ENCODE data around the gene GRAMD1C.

DNA sequence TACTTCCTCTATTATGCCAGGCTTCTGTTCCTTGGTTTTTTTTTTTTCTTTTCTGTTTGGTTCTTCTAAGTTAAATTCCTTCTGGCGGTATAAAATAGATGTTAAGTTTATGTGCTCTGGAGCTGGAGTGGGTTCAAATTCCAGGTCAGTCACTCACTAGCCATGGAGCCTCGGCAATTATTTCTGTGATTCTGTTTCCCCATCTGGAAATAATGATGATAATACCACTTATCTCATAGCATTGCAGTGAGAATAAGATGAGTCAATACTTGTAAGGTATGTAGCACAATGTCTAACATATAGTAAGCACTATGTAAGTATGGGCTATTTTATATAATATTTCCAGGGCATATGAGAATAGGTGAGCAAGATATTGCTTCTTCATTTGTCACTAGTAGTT lies 76.1 kb downstream of the GRAMD1C start:
- TF ChIP-seq FOXA1 (IDR thresholded peaks at IDR 0.05) (no peak), BHLHE40 (IDR thresholded peaks at IDR 0.05; ENCODE audit: borderline replicate concordance) (no peak), ELF4 (IDR thresholded peaks at IDR 0.05) (no peak), ZNF384 (IDR thresholded peaks at IDR 0.05) (no peak), SUZ12 (IDR thresholded peaks at IDR 0.05) (no peak), NFRKB (IDR thresholded peaks at IDR 0.05) (no peak), FOXK2 (IDR thresholded peaks at IDR 0.05) (no peak), HDGF (IDR thresholded peaks at IDR 0.05; ENCODE audit: borderline replicate concordance) (no peak), TARDBP (IDR thresholded peaks at IDR 0.05) (no peak), ARNT (IDR thresholded peaks at IDR 0.05) (no peak), SP1 (IDR thresholded peaks at IDR 0.05) (no peak), FOXM1 (IDR thresholded peaks at IDR 0.05; ENCODE audit: borderline replicate concordance) (no peak), LEF1 (IDR thresholded peaks at IDR 0.05; ENCODE audit: borderline replicate concordance) (no peak)
- TF ChIP-seq, protein P1, sequence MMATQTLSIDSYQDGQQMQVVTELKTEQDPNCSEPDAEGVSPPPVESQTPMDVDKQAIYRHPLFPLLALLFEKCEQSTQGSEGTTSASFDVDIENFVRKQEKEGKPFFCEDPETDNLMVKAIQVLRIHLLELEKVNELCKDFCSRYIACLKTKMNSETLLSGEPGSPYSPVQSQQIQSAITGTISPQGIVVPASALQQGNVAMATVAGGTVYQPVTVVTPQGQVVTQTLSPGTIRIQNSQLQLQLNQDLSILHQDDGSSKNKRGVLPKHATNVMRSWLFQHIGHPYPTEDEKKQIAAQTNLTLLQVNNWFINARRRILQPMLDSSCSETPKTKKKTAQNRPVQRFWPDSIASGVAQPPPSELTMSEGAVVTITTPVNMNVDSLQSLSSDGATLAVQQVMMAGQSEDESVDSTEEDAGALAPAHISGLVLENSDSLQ (IDR thresholded peaks at IDR 0.05): no peak
